H9 (cell line): Measurements from ENCODE around the gene LRSAM1. TPM values are rescaled to one million over a fixed set of nuclear protein-coding genes. Genes with fewer than 3 reads are reported as not detected.

Experiments
- DNase-seq: peaks from one replicate; pipeline ENCODE4 v3.0.0-alpha.2; 2017
- H2AFZ ChIP-seq: one replicate; pipeline ENCODE4 v1.6.1; 2013; ENCODE audit warnings: mild to moderate bottlenecking, low read length, control low read depth, moderate library complexity
- H2AK5ac ChIP-seq: 2 replicates; pipeline ENCODE4 v1.6.1; 2013; ENCODE audit warnings: low read length, control low read depth, mixed read lengths; ENCODE audit not compliant: insufficient read length
- H2BK120ac ChIP-seq: one replicate; pipeline ENCODE4 v1.6.1; 2013; ENCODE audit warnings: low read depth, mild to moderate bottlenecking, low read length, control low read depth, inconsistent platforms; ENCODE audit not compliant: poor library complexity, severe bottlenecking
- H2BK12ac ChIP-seq: 2 replicates; pipeline ENCODE4 v1.6.1; 2013; ENCODE audit warnings: low read length, control low read depth, mixed read lengths, low read depth; ENCODE audit not compliant: insufficient read length
- H2BK15ac ChIP-seq: 2 replicates; pipeline ENCODE4 v1.6.1; 2013; ENCODE audit warnings: low read depth, low read length, control low read depth
- H2BK20ac ChIP-seq: one replicate; pipeline ENCODE4 v1.6.1; 2013; ENCODE audit warnings: low read depth, mild to moderate bottlenecking, low read length, control low read depth, inconsistent platforms; ENCODE audit not compliant: poor library complexity, severe bottlenecking
- H2BK5ac ChIP-seq: 2 replicates; pipeline ENCODE4 v1.6.1; 2013; ENCODE audit warnings: low read length, control low read depth, mixed read lengths; ENCODE audit not compliant: insufficient read length
- H3K14ac ChIP-seq: 2 replicates; pipeline ENCODE4 v1.6.1; 2013; ENCODE audit warnings: low read length, control low read depth; ENCODE audit not compliant: insufficient read depth
- H3K18ac ChIP-seq: 2 replicates; pipeline ENCODE4 v1.6.1; 2013; ENCODE audit warnings: low read depth, mild to moderate bottlenecking, mixed read lengths, low read length, control low read depth; ENCODE audit not compliant: insufficient read length
- H3K23ac ChIP-seq: 2 replicates; pipeline ENCODE4 v1.6.1; 2013; ENCODE audit warnings: low read length, control low read depth, mixed read lengths, low read depth; ENCODE audit not compliant: insufficient read length
- H3K23me2 ChIP-seq: 2 replicates; pipeline ENCODE4 v1.6.1; 2013; ENCODE audit warnings: low read depth, mild to moderate bottlenecking, mixed read lengths, low read length, control low read depth; ENCODE audit not compliant: insufficient read length, poor library complexity, severe bottlenecking
- H3K27ac ChIP-seq: 2 replicates; pipeline ENCODE4 v1.5.1; 2013; ENCODE audit warnings: low read length, control low read depth, mixed read lengths, low read depth; ENCODE audit not compliant: insufficient read length
- H3K27me3 ChIP-seq: 2 replicates; pipeline ENCODE4 v1.6.1; 2013; ENCODE audit warnings: low read length, control low read depth, inconsistent platforms; ENCODE audit not compliant: insufficient read depth
- H3K4ac ChIP-seq: 2 replicates; pipeline ENCODE4 v1.6.1; 2013; ENCODE audit warnings: low read depth, mild to moderate bottlenecking, control low read depth, inconsistent platforms, low read length, moderate library complexity
- H3K4me1 ChIP-seq: 2 replicates; pipeline ENCODE4 v1.6.1; 2013; ENCODE audit warnings: low read length, control low read depth, inconsistent platforms; ENCODE audit not compliant: insufficient read depth
- H3K4me2 ChIP-seq: 2 replicates; pipeline ENCODE4 v1.6.1; 2013; ENCODE audit warnings: low read length, control low read depth, mixed read lengths; ENCODE audit not compliant: insufficient read length, insufficient read depth
- H3K56ac ChIP-seq: 2 replicates; pipeline ENCODE4 v1.6.1; 2013; ENCODE audit warnings: low read depth, mild to moderate bottlenecking, mixed read lengths, low read length, control low read depth; ENCODE audit not compliant: insufficient read length
- H3K79me1 ChIP-seq: 2 replicates; pipeline ENCODE4 v1.6.1; 2013; ENCODE audit warnings: low read depth, mild to moderate bottlenecking, moderate library complexity, low read length, control low read depth, inconsistent platforms; ENCODE audit not compliant: insufficient read depth, poor library complexity, severe bottlenecking
- H3K79me2 ChIP-seq: 2 replicates; pipeline ENCODE4 v1.6.1; 2013; ENCODE audit warnings: low read length, control low read depth, inconsistent platforms; ENCODE audit not compliant: insufficient read depth
- H3K9ac ChIP-seq: 2 replicates; pipeline ENCODE4 v1.6.1; 2013; ENCODE audit warnings: low read length, control low read depth, mixed read lengths; ENCODE audit not compliant: insufficient read length; ENCODE audit errors: extremely low read depth
- H3K9me3 ChIP-seq: one replicate; pipeline ENCODE4 v1.6.1; 2013; ENCODE audit warnings: low read depth, low read length, inconsistent platforms; ENCODE audit not compliant: control insufficient read depth
- H3T11ph ChIP-seq: one replicate; pipeline ENCODE4 v1.6.1; 2013; ENCODE audit warnings: mild to moderate bottlenecking, low read length, control low read depth, inconsistent platforms
- H4K20me1 ChIP-seq: one replicate; pipeline ENCODE4 v1.6.1; 2013; ENCODE audit not compliant: control insufficient read depth, insufficient read length, insufficient read depth
- H4K5ac ChIP-seq: 2 replicates; pipeline ENCODE4 v1.6.1; 2013; ENCODE audit warnings: low read depth, mild to moderate bottlenecking, mixed read lengths, low read length, control low read depth; ENCODE audit not compliant: insufficient read length
- H4K8ac ChIP-seq: replicated peaks from 2 replicates; pipeline ENCODE4 v1.6.1; 2013; ENCODE audit warnings: low read length, control low read depth, mixed read lengths, low read depth; ENCODE audit not compliant: insufficient read length
- H4K91ac ChIP-seq: 2 replicates; pipeline ENCODE4 v1.6.1; 2013; ENCODE audit warnings: low read depth, mild to moderate bottlenecking, moderate library complexity, mixed read lengths, low read length, control low read depth; ENCODE audit not compliant: insufficient read length
- H3K27ac Mint-ChIP-seq, 3 experiments: 2 replicates in 2 of 3; 3 replicates in 1 of 3; pipeline ENCODE4 v1.8.0; 2020 to 2021; ENCODE audit warnings: mixed read lengths in 3 of 3, mild to moderate bottlenecking in 1 of 3, moderate library complexity in 1 of 3
- H3K27me3 Mint-ChIP-seq: 2 replicates; pipeline ENCODE4 v1.8.0; 2021; ENCODE audit warnings: low read depth, mild to moderate bottlenecking, moderate library complexity, mixed read lengths
- H3K36me3 Mint-ChIP-seq, 3 experiments: 2 replicates in 2 of 3; 3 replicates in 1 of 3; pipeline ENCODE4 v1.8.0; 2020 to 2021; ENCODE audit warnings: low read depth in 3 of 3, mixed read lengths in 3 of 3; ENCODE audit not compliant: insufficient read depth in 1 of 3
- H3K4me1 Mint-ChIP-seq, 2 experiments: 2 replicates each; pipeline ENCODE4 v1.8.0; 2020; ENCODE audit warnings: mixed read lengths in 2 of 2
- H3K4me3 Mint-ChIP-seq, 2 experiments: 2 replicates in 1 of 2; 3 replicates in 1 of 2; pipeline ENCODE4 v1.8.0; 2020 to 2021; ENCODE audit warnings: mild to moderate bottlenecking in 2 of 2, mixed read lengths in 2 of 2, moderate library complexity in 1 of 2
- H3K9me3 Mint-ChIP-seq, 2 experiments: 2 replicates in 1 of 2; 3 replicates in 1 of 2; pipeline ENCODE4 v1.8.0; 2020; ENCODE audit warnings: mild to moderate bottlenecking in 2 of 2, mixed read lengths in 2 of 2, moderate library complexity in 1 of 2
- CTCF ChIP-seq: fragments of 200-600 bp; sonication (generic); conservative IDR thresholded peaks from 3 replicates; pipeline ENCODE4 v1.8.0; 2021; ENCODE audit warnings: antibody characterized with exemption, mild to moderate bottlenecking
- WGBS: extraction: QIAGEN DNeasy Blood & Tissue Kit; methylation state at CpG from one replicate; pipeline ENCODE4 v1.1.7; 2013; ENCODE audit warnings: missing lambda C conversion rate, low lambda C conversion rate, mixed read lengths; ENCODE audit not compliant: insufficient read length; ENCODE audit errors: extremely low coverage; 5-methylcytosine and 5-hydroxymethylcytosine counted together
- total RNA-seq: library from RNA; stranded (reverse); gene quantifications from 2 replicates; pipeline ENCODE4 v1.2.1, GENCODE V29; 2021

The LRSAM1 gene
- total RNA-seq, 1 experiment from 2014 or later, result 16.2 TPM

DNA sequence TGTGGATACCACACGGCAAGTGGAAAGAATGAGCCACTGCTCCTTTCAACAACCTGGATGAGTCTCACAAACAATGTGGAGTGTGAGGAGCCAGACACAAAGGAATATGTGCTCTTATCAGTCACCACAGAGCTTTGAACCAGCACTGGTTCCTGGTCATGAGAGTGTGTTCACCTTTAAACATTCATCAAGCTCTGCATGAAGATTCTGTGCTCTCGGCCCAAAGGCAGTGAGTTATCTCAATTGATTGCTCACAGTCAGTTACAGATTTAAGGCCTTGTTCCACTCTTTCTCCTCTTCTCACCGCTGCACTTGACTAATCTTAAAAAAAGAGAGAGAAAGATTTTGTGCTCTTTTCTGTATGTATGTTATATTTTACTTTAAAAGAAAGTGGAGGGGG is 19.4 kb downstream of the LRSAM1 start:
- Histone ChIP-seq H3K9ac (no peak overlapping the region), H3K9me3 (no peaks in the 10 kb centered on the region), H3T11ph (no peak overlapping the region), H4K20me1 (no peaks in the 10 kb centered on the region), H2AK5ac (no peak overlapping the region), H4K5ac (no peak overlapping the region), H2BK5ac (no peak overlapping the region), H3K4me2 (no peak overlapping the region), H4K8ac (no peak overlapping the region), H3K4ac (no peak overlapping the region), H3K23me2 (no peaks in the 10 kb centered on the region), H2BK15ac (no peak overlapping the region), H2AFZ (no peak overlapping the region), H3K27me3 (no peaks in the 10 kb centered on the region), H4K91ac (no peak overlapping the region), H3K14ac (no peak overlapping the region), H3K56ac (no peak overlapping the region), H3K79me1 (no peaks in the 10 kb centered on the region), H3K23ac (no peak overlapping the region), H3K18ac (no peak overlapping the region), H2BK20ac (no peak overlapping the region), H3K79me2 (no peaks in the 10 kb centered on the region), H2BK12ac (no peak overlapping the region), H2BK120ac (no peak overlapping the region), H3K4me1 (no peaks in the 10 kb centered on the region), H3K27ac (no peak overlapping the region)
- H3K4me3 Mint-ChIP-seq, result no peak overlapping the region
- no peak for DNase-seq
- H3K27me3 Mint-ChIP-seq, result no peaks in the 10 kb centered on the region
- peaks cover 7 to 9% of the 10 kb centered on the region in 2 experiments; a peak in 3 of 4 replicates for H3K4me1 Mint-ChIP-seq
- no peak for TF ChIP-seq CTCF
- peaks cover 9 to 28% (median 20%) of the 10 kb centered on the region in 3 experiments; a peak in 5 of 7 replicates for H3K36me3 Mint-ChIP-seq
- no peaks in the 10 kb centered on the region for H3K9me3 Mint-ChIP-seq
- no peak overlapping the region for H3K27ac Mint-ChIP-seq
- WGBS, result no CpG with 5 or more reads among the region's 3 CpGs
